Chondrocyte (in vitro differentiated cells): ENCODE measurements around the gene SCUBE1. TPM values are rescaled to one million over a fixed set of nuclear protein-coding genes. Genes with fewer than 3 reads are reported as not detected.
A peak's percentile ranks its signal among the peaks of the same experiment; 100 is the strongest.
"Not testable (repeated sequence)": the region's sequence is repeated elsewhere in the genome, so short reads cannot be mapped to it uniquely, and the experiment has no call there.

Experiments used
- DNase-seq: peaks from one replicate; pipeline ENCODE4 v3.0.0; 2021; ENCODE audit warnings: mixed read lengths, low spot score
- H3K27ac Mint-ChIP-seq: one replicate; pipeline ENCODE4 v1.8.0; 2021; ENCODE audit warnings: mild to moderate bottlenecking, moderate library complexity, mixed read lengths; ENCODE audit not compliant: unreplicated experiment
- H3K27me3 Mint-ChIP-seq: 2 replicates; pipeline ENCODE4 v1.8.0; 2021; ENCODE audit warnings: low read depth, mixed read lengths
- H3K36me3 Mint-ChIP-seq: 2 replicates; pipeline ENCODE4 v1.8.0; 2021; ENCODE audit warnings: low read depth, mixed read lengths
- H3K4me1 Mint-ChIP-seq: 2 replicates; pipeline ENCODE4 v1.8.0; 2021; ENCODE audit warnings: low read depth, mild to moderate bottlenecking, mixed read lengths
- H3K4me3 Mint-ChIP-seq: one replicate; pipeline ENCODE4 v1.8.0; 2021; ENCODE audit warnings: mild to moderate bottlenecking, moderate library complexity, mixed read lengths; ENCODE audit not compliant: unreplicated experiment
- H3K9me3 Mint-ChIP-seq: 2 replicates; pipeline ENCODE4 v1.8.0; 2021; ENCODE audit warnings: low read depth, mixed read lengths
- CTCF ChIP-seq: fragments of 200-600 bp; sonication (generic); IDR thresholded peaks from 2 replicates; pipeline ENCODE4 v1.5.0; 2021; ENCODE audit warnings: antibody characterized with exemption, mild to moderate bottlenecking, moderate library complexity
- total RNA-seq: library from RNA; stranded (reverse); gene quantifications from 3 replicates; pipeline ENCODE4 v1.2.1, GENCODE V29; 2021

SCUBE1 gene
- total RNA-seq, 1 donor from 2014 or later: 3.2 TPM

- Mint-ChIP-seq H3K36me3 (peaks cover 2% of the 10 kb centered on the region), H3K27me3 (peaks cover 30% of the 10 kb centered on the region), H3K4me1 (no peaks in the 10 kb centered on the region), H3K9me3 (no peaks in the 10 kb centered on the region), H3K27ac (no peak overlapping the region), H3K4me3 (no peak overlapping the region)
- no peak for TF ChIP-seq CTCF
- DNase-seq: no peak
These were observed 13.7 kb upstream of the SCUBE1 start for GRCh38 chr22:43356881-43357280.

GRCh38 chr22:43355688-43356087 lies 12.5 kb upstream of the SCUBE1 start:
- peaks cover 32% of the 10 kb centered on the region for H3K27me3 Mint-ChIP-seq
- H3K4me1 Mint-ChIP-seq, H3K4me3 Mint-ChIP-seq: not testable (repeated sequence)

GRCh38 chr22:43351966-43352345 lies 8.8 kb upstream of the SCUBE1 start:
- Mint-ChIP-seq H3K27me3 (peaks cover 42% of the 10 kb centered on the region), H3K9me3 (no peaks in the 10 kb centered on the region), H3K27ac (no peak overlapping the region), H3K36me3 (peaks cover 2% of the 10 kb centered on the region), H3K4me3 (no peak overlapping the region), H3K4me1 (no peaks in the 10 kb centered on the region)
- DNase-seq: no peak
- no peak for TF ChIP-seq CTCF

More at GRCh38 chr22:43355688-43356087, 12.5 kb upstream of the SCUBE1 start:
- not testable (repeated sequence) for H3K9me3 Mint-ChIP-seq, DNase-seq, H3K27ac Mint-ChIP-seq, H3K36me3 Mint-ChIP-seq

GRCh38 chr22:43349636-43350035 lies 6.5 kb upstream of the SCUBE1 start:
- Mint-ChIP-seq H3K9me3 (no peaks in the 10 kb centered on the region), H3K4me3 (no peak overlapping the region), H3K36me3 (peaks cover 2% of the 10 kb centered on the region), H3K27ac (no peak overlapping the region), H3K4me1 (peaks cover 6% of the 10 kb centered on the region), H3K27me3 (peaks cover 55% of the 10 kb centered on the region)
- peak; percentile 46 for DNase-seq
- TF ChIP-seq CTCF: no peak

- Mint-ChIP-seq H3K36me3 (peaks cover 4% of the 10 kb centered on the region), H3K27me3 (peaks cover 61% of the 10 kb centered on the region), H3K4me1 (peaks cover 10% of the 10 kb centered on the region), H3K9me3 (no peaks in the 10 kb centered on the region), H3K4me3 (no peak overlapping the region), H3K27ac (no peak overlapping the region)
- TF ChIP-seq CTCF: peak; percentile 82
- no peak for DNase-seq
These were observed 3.4 kb upstream of the SCUBE1 start for GRCh38 chr22:43346521-43346929.

- no peak for DNase-seq
- Mint-ChIP-seq H3K36me3 (peaks cover 4% of the 10 kb centered on the region), H3K27ac (no peak overlapping the region), H3K4me3 (no peak overlapping the region), H3K4me1 (peaks cover 10% of the 10 kb centered on the region), H3K9me3 (no peaks in the 10 kb centered on the region), H3K27me3 (peaks cover 64% of the 10 kb centered on the region)
- TF ChIP-seq CTCF: no peak
These were observed 2.7 kb upstream of the SCUBE1 start for GRCh38 chr22:43345761-43346301.
